HG03025 (cell line): Measurements from ENCODE around the gene OBP2A.

Source experiments
- ATAC-seq: cut with Tn5 transposase; IDR thresholded peaks from one replicate; pipeline ENCODE4 v1.9.1; 2021; ENCODE audit warnings: mild to moderate bottlenecking, moderate library complexity; ENCODE audit not compliant: unreplicated experiment, low FRiP score

OBP2A gene

DNA sequence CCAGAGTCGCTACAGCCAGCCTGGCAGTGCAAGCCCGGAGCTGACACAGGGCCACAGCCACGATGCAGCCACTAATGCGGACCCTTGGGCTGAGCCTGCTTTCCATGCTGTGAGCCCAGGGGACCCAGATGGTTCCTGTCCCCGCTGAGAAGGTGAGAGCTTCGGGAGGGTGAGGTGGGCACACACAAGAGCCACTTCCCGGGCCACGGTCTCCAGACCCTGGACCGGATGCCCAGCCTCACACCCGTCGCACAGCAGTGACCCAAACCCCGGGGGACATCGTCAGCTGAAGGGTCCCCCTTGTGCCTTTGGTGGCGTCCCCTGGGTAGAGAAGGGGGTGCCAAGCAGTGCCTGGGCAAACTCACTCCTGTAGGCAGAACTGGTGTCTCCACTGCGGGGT lies 29.0 kb downstream of the OBP2A start:
- ATAC-seq = no peak

DNA sequence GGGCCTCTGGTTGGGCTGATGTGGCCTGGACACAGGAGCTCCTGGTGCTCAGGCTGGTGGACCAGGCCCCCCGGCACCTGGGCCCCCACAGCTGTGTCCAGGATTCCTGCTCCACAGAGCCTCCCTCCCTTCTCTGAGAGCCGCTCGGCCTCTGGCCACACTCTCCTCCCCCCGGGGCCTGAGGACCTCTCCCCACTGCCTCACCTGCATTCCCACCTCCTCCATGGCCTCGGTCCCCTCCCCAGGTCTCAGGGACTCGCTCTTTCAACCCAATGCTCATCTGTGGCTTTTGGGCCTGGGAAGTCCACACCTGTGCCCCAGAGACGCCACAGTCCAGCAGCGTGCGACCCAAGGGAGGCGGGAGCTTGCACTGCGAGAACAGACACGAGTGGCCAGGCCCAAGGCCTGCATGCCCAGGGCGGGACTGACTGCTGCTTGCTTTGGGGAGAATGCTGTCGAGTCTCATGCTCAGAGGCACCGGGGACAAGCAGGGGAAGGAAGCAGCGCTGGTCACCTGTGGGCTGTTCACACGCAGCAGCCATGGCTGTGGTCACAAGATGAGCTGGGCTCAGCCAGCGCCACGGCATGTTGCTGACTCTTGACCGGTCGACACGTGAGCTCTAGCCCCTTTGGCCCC lies 30.2 kb downstream of the OBP2A start:
- no peak for ATAC-seq

DNA sequence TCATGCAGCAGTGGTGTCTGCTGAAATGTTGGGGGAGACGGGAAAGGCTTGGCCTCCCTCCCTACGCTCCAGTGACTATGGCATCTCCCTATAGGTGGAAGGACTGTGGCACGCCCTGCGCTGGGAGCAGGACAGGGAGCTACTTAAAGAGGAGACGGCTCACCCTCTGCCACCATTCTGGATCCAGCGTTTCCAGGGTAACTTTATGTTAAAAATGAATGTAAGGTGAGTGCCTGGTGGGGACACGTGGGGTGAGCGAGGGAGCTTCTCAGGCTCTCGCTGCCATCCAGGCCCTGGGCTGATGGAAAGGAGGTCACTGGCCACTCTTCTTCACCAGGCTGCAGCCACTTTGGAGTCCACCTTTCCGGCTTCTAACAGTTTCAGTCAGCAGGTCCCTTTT lies 31.3 kb downstream of the OBP2A start:
- no peak for ATAC-seq

DNA sequence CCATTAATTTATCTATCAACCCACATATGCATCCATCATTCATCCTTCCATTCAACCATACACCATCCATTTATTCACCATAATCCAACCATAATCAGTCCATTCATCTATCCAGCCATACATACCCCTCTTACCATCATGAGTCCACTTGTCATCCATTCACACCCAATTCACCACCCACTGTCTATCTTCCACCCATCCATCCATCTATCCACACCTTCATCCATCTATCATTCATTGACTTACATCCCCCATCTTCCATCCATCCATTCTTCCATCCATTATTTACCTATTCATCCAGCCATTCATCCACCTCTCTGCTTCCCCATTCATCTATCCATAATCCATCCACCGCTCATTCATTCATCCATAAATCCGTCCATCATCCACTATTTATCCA lies 33.4 kb downstream of the OBP2A start:
- no peak for ATAC-seq

DNA sequence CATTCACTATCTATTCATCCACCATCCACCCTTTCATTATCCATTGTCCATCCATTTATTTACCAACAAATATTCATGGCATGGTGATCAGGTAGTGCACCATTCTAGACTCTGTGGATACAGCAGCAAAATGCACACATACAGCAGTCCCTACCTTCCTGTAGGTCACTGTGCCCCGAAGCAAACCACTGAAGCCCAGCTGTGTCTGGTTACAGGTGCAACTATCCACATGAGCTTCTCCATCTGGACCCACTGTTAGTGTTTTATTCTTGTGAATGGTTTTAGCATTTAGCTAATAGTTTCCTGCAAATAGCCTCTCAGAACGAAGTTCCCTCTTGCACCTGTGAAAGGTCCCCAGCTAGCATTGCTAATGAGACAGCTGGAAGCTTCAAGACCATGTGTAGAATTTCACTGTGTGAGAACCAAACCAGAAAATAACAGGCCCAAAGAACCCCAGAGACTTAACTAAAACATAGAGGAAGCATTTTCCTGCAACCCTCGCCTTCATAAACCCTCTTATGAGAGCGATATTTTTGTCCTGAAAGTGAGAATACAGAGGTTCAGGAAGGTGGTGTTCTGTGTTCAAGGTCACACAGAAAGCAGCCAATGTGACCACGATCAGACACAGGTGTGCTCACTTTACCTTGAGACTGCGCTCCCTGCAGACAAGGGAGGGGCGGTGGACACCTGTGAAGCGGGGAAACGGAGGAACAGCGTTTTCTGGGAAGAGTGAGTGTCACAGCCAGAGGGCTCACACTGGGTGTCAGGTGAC lies 34.1 kb downstream of the OBP2A start:
- no peak for ATAC-seq

DNA sequence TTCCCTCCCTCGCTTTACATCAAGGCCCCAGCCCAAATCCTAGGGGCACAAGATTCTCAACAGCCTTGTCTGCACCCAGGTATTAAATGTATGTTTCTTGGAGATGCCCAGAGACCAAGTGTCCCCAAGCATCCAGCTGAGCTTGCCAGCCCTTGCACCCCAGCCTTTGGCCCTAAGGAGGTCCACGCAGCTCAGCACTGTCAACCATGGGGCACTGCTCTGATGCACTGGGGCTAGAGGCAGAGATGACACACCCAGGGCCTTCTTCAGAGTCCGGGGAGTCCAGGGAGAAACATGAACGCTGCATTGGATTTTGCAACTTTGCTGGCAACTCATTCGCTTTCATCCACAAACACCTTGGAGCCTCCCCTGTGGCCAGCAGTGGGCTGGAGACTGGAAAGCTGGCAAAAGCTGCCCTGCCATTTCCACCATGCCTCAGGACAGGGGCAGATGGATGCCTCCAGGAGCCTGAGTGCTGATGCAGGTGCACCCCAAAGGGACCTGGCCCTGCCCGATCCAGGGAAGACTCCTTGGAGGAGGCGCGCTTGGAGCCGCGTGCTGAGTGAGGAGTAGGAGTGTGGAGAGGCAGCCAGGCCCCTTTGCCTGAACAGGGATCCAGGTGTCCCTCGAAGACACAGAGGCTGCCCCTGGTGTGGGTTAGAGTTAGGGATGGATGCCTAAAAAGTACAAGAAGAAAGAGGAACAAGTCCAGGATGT lies 34.9 kb downstream of the OBP2A start:
- ATAC-seq = no peak

DNA sequence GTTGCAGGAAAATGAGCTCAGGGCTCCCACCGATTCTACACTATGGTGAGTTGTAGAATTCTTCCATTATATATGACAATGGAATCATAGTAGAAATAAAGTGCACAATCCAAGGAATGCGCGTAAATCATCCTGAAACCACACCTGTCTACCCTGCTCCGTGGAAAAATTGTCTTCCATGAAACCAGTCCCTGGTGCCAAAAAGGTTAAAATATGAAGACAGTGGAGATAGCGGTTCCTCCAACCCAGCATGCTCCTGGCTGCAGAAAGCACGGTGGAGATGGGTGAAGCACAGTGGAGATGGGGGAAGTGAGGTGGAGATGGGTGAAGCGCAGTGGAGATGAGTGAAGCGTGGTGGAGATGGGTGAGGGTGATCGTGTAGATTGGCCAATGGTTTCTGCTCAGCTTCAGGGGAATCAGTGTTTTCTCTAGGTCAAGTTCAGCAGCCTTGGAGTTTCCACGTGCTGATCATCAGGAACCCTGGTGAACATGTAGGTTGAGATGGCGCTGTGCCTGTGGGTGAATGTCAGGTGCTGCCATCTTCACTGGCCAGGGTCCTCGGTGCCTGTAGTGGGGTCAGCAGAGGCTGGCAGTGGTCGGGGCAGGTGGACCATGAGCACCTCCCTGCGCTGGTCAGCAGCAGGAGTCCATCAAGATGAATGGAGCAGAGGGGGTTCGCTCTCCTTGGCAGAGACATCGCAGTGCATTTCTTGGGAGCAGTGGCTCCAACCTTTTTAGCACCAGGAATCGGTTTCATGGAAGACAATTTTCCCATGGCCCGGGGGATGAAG lies 35.9 kb downstream of the OBP2A start:
- ATAC-seq = no peak

DNA sequence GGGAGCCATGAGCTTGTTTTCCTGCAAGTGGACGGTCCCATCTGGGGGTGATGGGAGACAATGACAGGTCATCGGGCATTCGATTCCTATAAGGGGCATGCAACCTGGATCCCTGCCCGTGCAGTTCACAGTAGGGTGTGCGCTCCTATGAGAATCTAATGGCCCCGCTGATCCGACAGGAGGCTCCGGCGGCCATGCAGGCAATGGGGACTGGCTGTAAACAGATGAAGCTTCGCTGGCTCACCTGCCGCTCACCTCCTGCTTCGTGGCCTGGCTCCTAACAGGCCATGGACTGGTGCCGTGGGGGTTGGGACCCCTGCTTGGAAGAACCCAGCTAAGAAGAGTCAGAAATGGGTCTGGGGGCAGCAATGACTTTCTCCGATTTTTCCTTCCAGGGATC lies 36.6 kb downstream of the OBP2A start:
- no peak for ATAC-seq

DNA sequence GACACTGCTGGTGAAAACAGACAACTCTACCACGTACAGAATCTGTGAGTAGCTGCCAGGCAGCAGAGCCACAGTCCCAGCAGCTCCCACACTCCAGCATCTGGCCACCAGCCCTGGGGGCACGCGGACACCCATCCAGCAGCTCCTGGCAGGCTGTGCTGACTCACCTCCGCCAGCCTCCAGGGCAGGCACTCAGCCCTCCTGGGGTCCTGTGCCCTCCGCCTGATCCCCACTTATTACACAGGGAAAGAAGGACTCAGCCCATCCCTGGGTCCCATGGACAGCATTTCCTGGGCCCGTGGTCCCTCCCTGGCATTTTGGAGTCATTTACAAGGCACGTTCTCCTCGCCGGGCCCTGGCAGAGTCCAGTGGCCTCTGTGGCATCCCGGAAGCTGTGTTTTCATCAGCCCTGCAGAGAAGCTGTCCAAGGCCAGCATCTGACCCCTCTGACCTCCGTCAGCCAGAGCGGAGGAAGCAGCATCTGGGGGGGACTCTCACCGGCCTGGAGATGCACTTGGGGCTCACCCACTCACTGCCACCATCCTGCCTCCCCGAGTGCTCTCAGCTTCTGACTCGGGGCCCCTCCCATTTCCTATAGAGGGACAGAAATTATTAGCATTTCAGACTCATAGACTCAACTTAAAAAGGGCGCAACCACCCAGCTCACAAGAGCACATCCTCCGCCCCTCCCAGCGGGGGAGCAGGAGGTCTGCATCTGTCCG lies 37.2 kb downstream of the OBP2A start:
- no peak for ATAC-seq

DNA sequence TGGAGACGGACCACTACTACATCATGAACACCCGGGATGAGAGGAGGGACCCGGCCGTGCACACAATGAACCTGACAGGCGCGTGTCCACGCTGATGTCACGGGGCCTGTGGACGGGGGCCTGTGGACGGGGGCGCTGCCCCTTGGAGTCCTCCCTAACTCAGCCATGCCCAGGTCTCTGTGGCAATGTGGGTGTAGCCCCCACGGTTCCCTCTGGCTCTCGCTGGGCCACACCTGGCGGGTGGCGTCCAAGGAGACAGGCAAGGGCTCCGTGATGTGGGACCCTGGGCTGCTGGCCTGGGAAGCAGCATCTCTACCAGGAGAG lies 37.7 kb downstream of the OBP2A start:
- no peak for ATAC-seq

DNA sequence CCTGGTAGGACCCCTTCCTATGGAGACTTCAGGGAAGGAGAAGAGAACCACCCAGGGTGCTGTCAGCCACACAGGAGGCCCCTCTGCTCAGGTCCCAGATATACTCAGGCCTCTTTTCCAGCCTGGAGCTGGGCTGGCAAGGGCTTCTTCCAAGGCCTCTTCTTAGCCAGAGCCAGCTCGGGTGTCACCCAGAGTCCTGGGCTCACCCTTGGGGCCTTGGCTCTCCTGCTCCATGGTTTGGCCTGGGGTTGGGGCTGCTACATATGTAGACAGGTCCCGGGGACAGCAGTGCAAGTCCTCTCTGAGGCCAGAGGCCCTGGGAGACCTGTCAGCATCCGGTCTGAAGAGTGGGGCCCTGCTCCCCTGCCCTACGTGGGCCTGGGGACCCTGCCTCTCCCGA lies 38.4 kb downstream of the OBP2A start:
- no peak for ATAC-seq

DNA sequence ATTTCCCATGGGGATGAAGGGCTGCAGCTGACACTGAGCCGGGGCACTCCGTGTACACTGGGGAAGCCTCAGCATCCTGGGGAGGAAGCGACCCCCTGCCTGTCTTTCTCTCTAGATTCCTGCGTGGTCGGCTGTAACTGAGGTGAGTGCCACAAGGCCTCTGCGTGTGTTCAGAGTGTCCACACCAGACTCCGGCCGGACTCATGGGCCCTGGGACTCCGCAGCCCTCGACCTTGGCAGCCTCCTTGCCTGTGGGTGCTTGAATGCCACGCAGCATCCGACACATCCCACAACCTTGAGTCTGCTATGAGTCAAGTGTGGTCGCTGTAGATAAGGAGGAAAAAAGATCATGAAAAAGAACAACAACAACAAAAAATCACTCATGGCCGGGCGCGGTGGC lies 39.0 kb downstream of the OBP2A start:
- ATAC-seq = no peak

DNA sequence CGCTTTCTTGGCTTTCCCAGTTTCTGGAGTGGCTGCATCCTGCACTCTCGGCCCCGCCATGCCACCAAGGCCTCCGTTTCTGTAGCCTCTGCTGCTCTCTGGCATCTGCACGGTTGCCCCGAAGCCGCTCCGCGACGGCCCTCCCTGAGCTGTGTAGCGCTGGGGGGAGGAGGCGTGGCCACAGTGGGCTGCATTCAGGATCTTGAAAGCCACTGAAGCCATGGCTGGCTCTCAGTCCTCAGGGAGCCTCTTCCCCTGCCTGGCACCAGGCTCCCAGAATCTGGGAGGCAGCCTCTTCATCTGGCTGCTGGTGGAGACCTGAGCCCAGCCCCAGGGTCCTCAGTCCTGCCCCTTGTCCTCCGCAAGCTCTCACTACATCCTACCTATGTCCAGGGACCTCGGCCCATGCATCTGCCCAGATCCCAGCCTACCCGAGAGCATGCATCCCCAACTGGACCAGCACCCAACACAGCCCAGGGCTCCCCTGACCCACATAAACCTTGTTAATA lies 40.7 kb downstream of the OBP2A start:
- no peak for ATAC-seq

DNA sequence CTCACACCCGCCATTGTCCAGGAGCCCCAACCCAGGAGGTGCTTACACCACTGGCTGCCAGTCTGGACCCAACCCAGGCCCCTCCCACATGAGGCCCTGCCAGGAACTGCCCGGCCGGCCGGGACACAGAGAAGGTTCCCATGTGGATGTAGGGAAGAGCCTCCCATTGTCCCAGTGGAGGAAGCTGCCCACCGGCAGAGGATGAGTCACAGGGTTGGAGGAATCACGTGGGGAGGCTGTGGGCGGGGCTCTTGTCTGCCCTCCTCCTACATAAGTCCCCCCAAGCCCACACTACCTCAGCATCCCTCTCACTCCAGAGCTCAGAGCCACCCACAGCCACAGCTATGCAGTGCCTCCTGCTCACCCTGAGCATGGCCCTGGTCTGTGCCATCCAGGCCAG lies 41.7 kb downstream of the OBP2A start:
- no peak for ATAC-seq

DNA sequence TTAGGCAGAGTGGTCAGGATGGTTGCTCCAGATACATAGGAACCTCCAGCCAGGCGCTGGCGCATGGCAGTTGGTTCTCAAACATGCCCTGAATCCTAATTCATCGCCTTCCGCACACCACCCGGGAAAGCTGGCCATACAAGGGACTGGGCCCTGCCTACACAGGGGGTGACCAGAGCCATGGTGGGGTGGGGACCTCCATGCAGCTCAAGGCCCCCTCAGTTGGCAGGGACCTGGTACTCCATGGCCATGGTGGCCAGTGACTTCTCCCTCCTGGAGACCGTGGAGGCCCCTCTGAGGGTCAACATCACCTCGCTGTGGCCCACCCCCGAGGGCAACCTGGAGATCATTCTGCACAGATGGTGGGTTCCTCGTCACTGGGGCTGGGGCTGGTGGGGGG lies 42.4 kb downstream of the OBP2A start:
- no peak for ATAC-seq

DNA sequence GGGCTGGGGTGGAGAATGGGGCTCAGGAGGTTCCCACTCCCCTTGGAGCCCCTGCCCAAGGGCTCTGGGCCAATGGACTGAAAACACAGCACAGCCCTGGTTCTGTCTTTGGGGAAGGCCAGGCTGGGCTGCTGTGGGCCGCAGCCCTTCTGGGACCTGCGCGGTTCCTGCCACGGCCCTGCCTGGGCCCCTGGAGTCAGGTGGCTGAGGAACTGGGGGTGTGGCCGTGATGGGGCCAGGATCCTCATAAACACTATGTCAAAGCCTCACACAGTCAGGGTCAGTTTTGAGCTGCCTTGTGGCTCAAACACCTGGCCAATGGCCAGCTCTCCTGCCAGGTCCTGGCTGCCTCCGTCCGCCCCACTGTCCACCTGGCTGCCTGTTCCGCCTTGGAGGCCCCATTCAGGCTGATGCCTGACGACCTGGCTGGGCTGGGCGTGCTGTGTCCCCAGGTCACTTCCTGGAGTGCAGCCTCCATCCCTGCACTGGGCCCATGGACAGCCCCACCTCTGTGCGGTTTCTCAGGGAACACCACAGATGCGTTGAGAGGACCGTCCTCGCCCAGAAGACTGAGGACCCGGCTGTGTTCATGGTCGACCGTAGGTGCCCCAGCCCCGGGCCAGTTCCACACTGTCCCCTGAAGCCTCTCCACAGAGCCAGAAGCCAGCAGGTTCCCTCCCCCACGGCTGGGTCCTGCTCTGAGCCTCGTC lies 43.1 kb downstream of the OBP2A start:
- no peak for ATAC-seq

DNA sequence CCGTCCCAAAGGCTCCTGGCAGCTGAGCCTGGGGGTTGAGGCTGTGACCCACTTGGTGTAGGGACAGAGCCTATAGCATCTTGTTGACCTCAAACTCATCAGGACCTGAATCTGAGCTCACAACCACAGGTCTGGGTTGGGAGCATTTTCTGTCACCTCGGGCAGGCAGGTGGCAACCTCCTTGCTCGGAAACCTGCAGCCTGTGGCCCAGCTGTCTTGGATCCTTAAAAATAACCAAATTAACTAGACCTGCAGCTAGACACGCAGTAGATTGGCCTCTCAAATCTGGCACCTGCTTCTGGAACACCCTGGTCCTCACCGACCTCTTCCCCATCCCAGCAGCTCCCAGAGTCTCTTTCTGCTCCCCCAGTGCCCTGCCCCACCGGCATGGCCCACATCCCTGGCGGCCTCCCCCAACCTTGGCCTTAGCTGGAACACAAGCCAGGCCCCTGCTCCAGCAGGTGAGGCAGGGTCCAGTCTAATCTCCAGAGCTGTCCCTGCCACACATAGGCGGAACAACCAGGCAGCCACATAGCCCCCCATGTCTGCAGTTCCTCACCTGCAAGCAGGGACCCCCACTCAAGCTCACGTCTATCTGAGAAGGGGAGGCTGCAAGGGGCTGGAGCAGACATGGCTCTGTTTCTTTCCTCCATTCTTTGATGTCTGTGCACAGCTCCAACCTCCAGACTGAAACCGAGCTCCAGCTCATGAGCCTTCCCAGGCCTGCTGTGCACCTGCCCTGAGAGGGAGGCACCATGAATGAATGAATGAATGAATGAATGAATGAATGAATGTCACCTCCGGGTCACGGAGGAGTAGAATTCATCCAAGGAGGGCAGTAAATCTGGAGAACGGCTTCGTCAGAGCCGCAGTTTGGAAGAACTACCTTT lies 43.9 kb downstream of the OBP2A start:
- ATAC-seq = no peak

DNA sequence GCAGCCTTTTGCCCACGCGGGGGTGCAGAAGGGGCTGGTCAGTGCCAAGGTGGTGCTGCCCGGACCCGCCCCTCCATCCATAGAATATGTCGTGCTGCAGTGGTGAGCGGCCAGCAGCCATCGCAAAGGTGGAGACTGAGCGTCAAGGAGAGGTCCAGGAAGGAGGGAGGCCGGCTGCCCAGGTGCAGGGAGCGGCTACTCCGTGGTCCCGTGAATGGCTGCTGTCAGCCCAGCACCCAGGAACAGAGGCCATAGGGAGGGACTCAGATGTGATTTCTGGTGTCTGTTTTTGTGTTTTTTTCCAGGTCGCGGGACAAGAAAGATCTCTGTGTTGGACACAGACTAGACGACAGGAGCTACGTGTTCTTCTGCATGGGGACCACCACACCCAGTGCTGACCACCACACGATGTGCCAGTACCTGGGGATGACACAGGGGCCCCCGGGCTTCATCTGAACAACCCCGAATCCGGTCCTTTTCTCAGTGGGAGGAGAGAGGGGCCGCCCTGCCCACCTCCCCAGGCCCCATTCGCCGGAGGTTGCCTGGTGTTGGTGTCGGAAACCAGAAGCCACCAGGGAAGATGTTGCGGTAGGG lies 44.7 kb downstream of the OBP2A start:
- no peak for ATAC-seq
